ENCODE data around the gene THRB. TPM values are rescaled to one million over a fixed set of nuclear protein-coding genes. Genes with fewer than 3 reads are reported as not detected.

THRB gene
- total RNA-seq, 1 donor from 2014 or later = 0.56 TPM

- H3K27me3 Mint-ChIP-seq (ENCODE audit: unreplicated experiment) = no peaks in the 10 kb centered on the region
- no peaks in the 10 kb centered on the region for H3K9me3 Mint-ChIP-seq (ENCODE audit: unreplicated experiment)
- TF ChIP-seq CTCF (IDR thresholded peaks at IDR 0.05; ENCODE audit: partially characterized antibody, unreplicated experiment) = no peak
- no peak overlapping the region for H3K27ac Mint-ChIP-seq (ENCODE audit: unreplicated experiment)
- H3K36me3 Mint-ChIP-seq (ENCODE audit: unreplicated experiment) = no peaks in the 10 kb centered on the region
- no peaks in the 10 kb centered on the region for H3K4me1 Mint-ChIP-seq (ENCODE audit: low read depth, unreplicated experiment)
- no peak for DNase-seq
- H3K4me3 Mint-ChIP-seq (ENCODE audit: unreplicated experiment) = no peak overlapping the region
Observed at GRCh38 chr3:24296441-24297205, 198.0 kb downstream of the THRB start.

GRCh38 chr3:24294150-24294549, 200.5 kb downstream of the THRB start:
- Mint-ChIP-seq H3K36me3 (ENCODE audit: unreplicated experiment) (no peaks in the 10 kb centered on the region), H3K4me1 (ENCODE audit: low read depth, unreplicated experiment) (no peaks in the 10 kb centered on the region), H3K9me3 (ENCODE audit: unreplicated experiment) (no peaks in the 10 kb centered on the region), H3K4me3 (ENCODE audit: unreplicated experiment) (no peak overlapping the region), H3K27me3 (ENCODE audit: unreplicated experiment) (no peaks in the 10 kb centered on the region), H3K27ac (ENCODE audit: unreplicated experiment) (no peak overlapping the region)
- no peak for DNase-seq
- no peak for TF ChIP-seq CTCF (IDR thresholded peaks at IDR 0.05; ENCODE audit: partially characterized antibody, unreplicated experiment)

GRCh38 chr3:24291646-24292045, 203.0 kb downstream of the THRB start:
- H3K9me3 Mint-ChIP-seq (ENCODE audit: unreplicated experiment) = no peaks in the 10 kb centered on the region
- H3K4me1 Mint-ChIP-seq (ENCODE audit: low read depth, unreplicated experiment) = no peaks in the 10 kb centered on the region
- H3K27ac Mint-ChIP-seq (ENCODE audit: unreplicated experiment) = no peak overlapping the region
- DNase-seq = no peak
- H3K36me3 Mint-ChIP-seq (ENCODE audit: unreplicated experiment) = no peaks in the 10 kb centered on the region
- H3K4me3 Mint-ChIP-seq (ENCODE audit: unreplicated experiment) = no peak overlapping the region
- TF ChIP-seq CTCF (IDR thresholded peaks at IDR 0.05; ENCODE audit: partially characterized antibody, unreplicated experiment) = no peak
- H3K27me3 Mint-ChIP-seq (ENCODE audit: unreplicated experiment) = no peaks in the 10 kb centered on the region

- Mint-ChIP-seq H3K27ac (ENCODE audit: unreplicated experiment) (no peak overlapping the region), H3K4me3 (ENCODE audit: unreplicated experiment) (no peak overlapping the region), H3K27me3 (ENCODE audit: unreplicated experiment) (no peaks in the 10 kb centered on the region), H3K9me3 (ENCODE audit: unreplicated experiment) (no peaks in the 10 kb centered on the region), H3K4me1 (ENCODE audit: low read depth, unreplicated experiment) (no peaks in the 10 kb centered on the region), H3K36me3 (ENCODE audit: unreplicated experiment) (no peaks in the 10 kb centered on the region)
- no peak for TF ChIP-seq CTCF (IDR thresholded peaks at IDR 0.05; ENCODE audit: partially characterized antibody, unreplicated experiment)
- DNase-seq = no peak
Observed at GRCh38 chr3:24290596-24290995, 204.1 kb downstream of the THRB start.

- DNase-seq = no peak
- H3K4me1 Mint-ChIP-seq (ENCODE audit: low read depth, unreplicated experiment) = no peaks in the 10 kb centered on the region
- H3K36me3 Mint-ChIP-seq (ENCODE audit: unreplicated experiment) = no peaks in the 10 kb centered on the region
- no peaks in the 10 kb centered on the region for H3K27me3 Mint-ChIP-seq (ENCODE audit: unreplicated experiment)
- H3K27ac Mint-ChIP-seq (ENCODE audit: unreplicated experiment) = no peak overlapping the region
- no peak for TF ChIP-seq CTCF (IDR thresholded peaks at IDR 0.05; ENCODE audit: partially characterized antibody, unreplicated experiment)
- no peaks in the 10 kb centered on the region for H3K9me3 Mint-ChIP-seq (ENCODE audit: unreplicated experiment)
- H3K4me3 Mint-ChIP-seq (ENCODE audit: unreplicated experiment) = no peak overlapping the region
Observed at GRCh38 chr3:24288496-24289236, 206.0 kb downstream of the THRB start.

Measured in glutamatergic neuron (in vitro differentiated cells).